IPS DF 6.9 (cell line): ENCODE results near the gene LIMA1.
"Not testable (repeated sequence)": the region's sequence is repeated elsewhere in the genome, so short reads cannot be mapped to it uniquely, and the experiment has no call there.

Experiments used
- DNase-seq: peaks from one replicate; pipeline ENCODE4 v3.0.0-alpha.2; 2013; ENCODE audit warnings: low read depth, low spot score
- H3K27ac ChIP-seq: one replicate; pipeline ENCODE4 v1.5.1; 2013; ENCODE audit warnings: low read length, control low read depth
- H3K27me3 ChIP-seq: 2 replicates; pipeline ENCODE4 v1.6.1; 2013; ENCODE audit warnings: mild to moderate bottlenecking, low read length; ENCODE audit not compliant: control insufficient read depth, insufficient read depth
- H3K36me3 ChIP-seq: 2 replicates; pipeline ENCODE4 v1.6.1; 2013; ENCODE audit warnings: low read length; ENCODE audit not compliant: control insufficient read depth, insufficient read depth
- H3K4me1 ChIP-seq: 2 replicates; pipeline ENCODE4 v1.6.1; 2013; ENCODE audit warnings: low read length; ENCODE audit not compliant: control insufficient read depth, insufficient read depth
- H3K4me3 ChIP-seq: 2 replicates; pipeline ENCODE4 v1.5.1; 2013; ENCODE audit warnings: mild to moderate bottlenecking, low read length
- H3K9me3 ChIP-seq: 2 replicates; pipeline ENCODE4 v1.6.1; 2013; ENCODE audit warnings: low read length, inconsistent platforms; ENCODE audit not compliant: control insufficient read depth, insufficient read depth
- WGBS: extraction: QIAGEN DNeasy Blood & Tissue Kit; methylation state at CpG from one replicate; pipeline ENCODE4 v1.1.7; 2013; ENCODE audit warnings: mixed read lengths, missing lambda C conversion rate; ENCODE audit not compliant: insufficient read length, insufficient coverage; 5-methylcytosine and 5-hydroxymethylcytosine counted together

Gene LIMA1

DNA sequence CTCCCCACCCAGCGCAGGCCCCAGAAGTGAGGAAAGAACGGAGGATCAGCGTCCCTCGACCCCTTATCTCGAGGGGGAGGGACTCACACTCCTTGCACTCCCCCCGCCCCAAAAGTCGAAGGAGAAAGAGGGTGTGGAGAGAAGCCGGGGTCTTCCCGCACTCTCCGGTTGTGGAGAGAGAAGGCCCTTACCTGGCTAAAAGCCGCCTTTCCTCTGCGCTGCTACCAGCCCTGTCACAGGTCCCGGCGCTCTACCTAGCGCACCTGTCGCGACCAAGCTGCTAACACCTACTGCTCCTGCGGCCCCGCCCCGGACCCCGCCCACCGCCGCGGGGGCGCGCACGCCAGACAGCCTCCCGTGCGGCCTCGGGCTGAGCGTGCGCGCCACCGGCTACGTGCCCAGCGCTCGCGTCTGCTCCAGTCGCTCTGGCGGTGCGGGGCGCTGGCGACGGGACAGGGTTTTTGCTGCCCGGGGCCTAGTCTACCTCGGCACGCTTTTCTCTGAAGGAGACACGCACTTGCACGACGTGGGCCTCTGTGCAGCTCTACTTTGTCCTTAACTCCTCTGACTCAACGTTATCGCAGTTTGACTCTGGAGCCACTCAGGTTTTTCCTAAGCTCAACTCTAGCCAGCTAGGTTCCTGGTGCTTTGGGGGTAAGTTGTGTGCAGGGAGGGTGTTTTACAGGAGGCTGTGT is at the start of gene LIMA1:
Gene LIMA1, minus strand, starts transcription at position 292 of the 695 bp plus-strand sequence. CDS start 34,769 bp downstream, outside the sequence.
- H3K9me3 ChIP-seq = no peaks in the 10 kb centered on the region
- no peak within 1 kb of the TSS for H3K27ac ChIP-seq

GRCh38 chr12:50331745-50332144 is 48.4 kb upstream of the LIMA1 start:
- Histone ChIP-seq H3K4me1 (no peaks in the 10 kb centered on the region), H3K9me3 (no peaks in the 10 kb centered on the region), H3K27ac (no peak overlapping the region), H3K4me3 (no peak overlapping the region), H3K27me3 (no peaks in the 10 kb centered on the region), H3K36me3 (no peaks in the 10 kb centered on the region)
- WGBS = no CpG with 5 or more reads among the region's 1 CpG
- DNase-seq = no peak

More for the DNA sequence above, at the start of gene LIMA1:
- no CpG with 5 or more reads among the region's 52 CpGs for WGBS
- Histone ChIP-seq H3K36me3 (no peaks in the 10 kb centered on the region), H3K4me3 (peak within 1 kb of the TSS; percentile 65; the same call in 1 of the 2 replicates), H3K27me3 (no peaks in the 10 kb centered on the region), H3K4me1 (no peaks in the 10 kb centered on the region; the same call in 1 of the 2 replicates)
- DNase-seq = peak; percentile 87

GRCh38 chr12:50328664-50329063 is 45.3 kb upstream of the LIMA1 start:
- H3K9me3 ChIP-seq, H3K4me1 ChIP-seq, H3K27ac ChIP-seq, H3K36me3 ChIP-seq, H3K27me3 ChIP-seq, H3K4me3 ChIP-seq, DNase-seq: not testable (repeated sequence)
- WGBS = no CpG with 5 or more reads among the region's 5 CpGs

DNA sequence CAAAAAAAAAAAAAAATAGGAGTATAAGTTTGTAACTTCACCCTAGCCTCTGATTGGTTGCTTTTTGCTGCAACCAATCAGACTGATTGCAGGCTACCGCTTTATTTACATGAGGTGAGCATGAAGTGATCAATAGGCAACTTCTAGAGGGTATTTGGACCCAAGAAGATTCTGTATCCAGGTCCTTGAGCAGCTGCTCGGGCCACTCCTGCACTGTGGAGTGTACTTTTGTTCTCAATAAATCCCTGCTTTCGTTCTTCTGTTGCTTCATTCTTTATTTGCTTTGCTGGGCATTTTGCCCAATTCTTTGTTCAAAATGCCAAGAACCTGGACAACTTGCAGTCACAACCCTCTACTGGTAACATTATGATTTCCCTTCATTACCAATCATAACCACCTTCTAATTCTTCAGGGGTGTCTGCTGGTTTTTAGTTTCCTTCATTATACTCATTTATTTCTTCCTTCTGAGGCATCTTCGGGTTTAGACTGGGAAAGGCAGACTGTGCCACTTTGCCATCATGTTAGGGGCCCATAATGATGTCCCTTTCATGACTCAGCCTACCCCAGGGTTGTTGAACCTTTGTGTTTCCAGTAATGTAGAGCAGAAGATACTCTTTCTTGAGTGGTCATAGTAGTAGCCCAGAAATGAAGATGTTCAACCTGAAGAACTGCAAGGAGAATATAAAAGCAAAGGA is 43.4 kb upstream of the LIMA1 start:
- H3K9me3 ChIP-seq = no peaks in the 10 kb centered on the region
- no peak for DNase-seq
- WGBS = no CpG with 5 or more reads among the region's 4 CpGs
- H3K27me3 ChIP-seq = no peaks in the 10 kb centered on the region
- H3K36me3 ChIP-seq = no peaks in the 10 kb centered on the region
- no peak overlapping the region for H3K4me3 ChIP-seq
- no peaks in the 10 kb centered on the region for H3K4me1 ChIP-seq
- no peak overlapping the region for H3K27ac ChIP-seq

GRCh38 chr12:50325890-50326391 is 42.6 kb upstream of the LIMA1 start:
- Histone ChIP-seq H3K4me1 (no peaks in the 10 kb centered on the region), H3K27me3 (no peaks in the 10 kb centered on the region), H3K4me3 (no peak overlapping the region), H3K9me3 (no peaks in the 10 kb centered on the region), H3K27ac (no peak overlapping the region), H3K36me3 (no peaks in the 10 kb centered on the region)
- no CpG with 5 or more reads among the region's 5 CpGs for WGBS
- DNase-seq = no peak

DNA sequence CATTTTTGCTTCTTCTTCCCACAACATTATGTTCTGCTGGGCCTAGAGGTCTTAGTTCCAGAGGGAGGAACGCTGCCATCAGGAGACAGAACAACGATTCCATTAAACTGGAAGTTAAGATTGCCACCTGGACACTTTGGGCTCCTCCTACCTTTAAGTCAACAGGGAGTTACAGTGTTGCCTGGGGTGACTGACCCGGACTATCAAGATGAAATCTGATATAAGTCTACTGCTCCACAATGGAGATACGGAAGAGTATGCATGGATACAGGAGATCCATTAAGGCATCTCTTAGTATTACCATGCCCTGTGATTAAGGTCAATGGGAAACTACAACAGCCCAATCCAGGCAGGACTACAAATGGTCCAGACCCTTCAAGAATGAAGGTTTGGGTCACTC is 41.5 kb upstream of the LIMA1 start:
- H3K4me1 ChIP-seq, H3K36me3 ChIP-seq, H3K27ac ChIP-seq, DNase-seq, H3K4me3 ChIP-seq, H3K9me3 ChIP-seq, H3K27me3 ChIP-seq: not testable (repeated sequence)
- no CpG with 5 or more reads among the region's 4 CpGs for WGBS

- H3K9me3 ChIP-seq, H3K4me3 ChIP-seq, DNase-seq, H3K36me3 ChIP-seq, H3K27ac ChIP-seq, H3K27me3 ChIP-seq, H3K4me1 ChIP-seq: not testable (repeated sequence)
- WGBS = no CpG with 5 or more reads among the region's 7 CpGs
Observed at GRCh38 chr12:50324077-50324476, 40.8 kb upstream of the LIMA1 start.

DNA sequence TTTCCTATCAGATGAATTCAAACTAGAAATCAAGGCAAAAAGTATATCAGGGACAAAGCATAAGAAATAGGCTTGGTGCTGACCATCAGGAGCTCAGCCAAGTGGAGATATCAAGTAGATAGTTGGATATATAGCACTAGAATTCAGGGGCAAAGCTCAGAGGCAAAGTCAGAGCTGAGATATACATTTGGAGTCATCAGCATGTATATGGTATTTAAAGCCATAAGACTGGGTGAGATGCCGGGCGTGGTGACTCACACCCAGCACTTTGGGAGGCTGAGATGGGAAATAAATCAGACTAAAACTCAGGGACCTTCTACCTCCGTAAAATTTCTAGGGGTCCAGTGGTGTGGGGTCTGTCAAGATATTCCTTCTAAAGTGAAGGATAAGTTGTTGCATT is 38.9 kb upstream of the LIMA1 start:
- Histone ChIP-seq H3K4me1 (no peaks in the 10 kb centered on the region), H3K27me3 (no peaks in the 10 kb centered on the region), H3K9me3 (no peaks in the 10 kb centered on the region), H3K4me3 (no peak overlapping the region), H3K27ac (no peak overlapping the region), H3K36me3 (no peaks in the 10 kb centered on the region)
- DNase-seq = no peak
- no CpG with 5 or more reads among the region's 3 CpGs for WGBS

DNA sequence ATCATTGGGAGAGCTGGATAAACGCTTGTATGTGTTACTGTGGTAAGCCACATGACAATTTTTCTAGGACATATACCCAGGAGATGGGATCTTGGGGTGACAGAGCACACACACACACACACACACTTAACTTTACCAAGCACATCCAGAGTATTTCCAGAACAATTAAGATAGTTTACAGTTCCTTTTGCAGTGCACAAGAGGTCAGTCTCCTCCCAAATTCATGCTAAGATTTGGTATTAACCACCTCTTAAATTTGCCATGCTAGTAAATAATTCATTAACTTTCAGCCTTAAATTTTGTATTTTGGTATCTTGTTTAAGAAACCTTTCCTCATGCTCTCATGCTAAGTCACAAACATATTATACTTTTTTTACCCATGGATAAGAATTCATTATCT is 33.9 kb upstream of the LIMA1 start:
- DNase-seq = no peak
- H3K4me1 ChIP-seq = no peaks in the 10 kb centered on the region
- no peaks in the 10 kb centered on the region for H3K27me3 ChIP-seq
- whole genome bisulfite sequencing = no CpG with 5 or more reads among the region's 1 CpG
- H3K4me3 ChIP-seq = no peak overlapping the region
- H3K36me3 ChIP-seq = no peaks in the 10 kb centered on the region
- H3K9me3 ChIP-seq = no peaks in the 10 kb centered on the region
- no peak overlapping the region for H3K27ac ChIP-seq

DNA sequence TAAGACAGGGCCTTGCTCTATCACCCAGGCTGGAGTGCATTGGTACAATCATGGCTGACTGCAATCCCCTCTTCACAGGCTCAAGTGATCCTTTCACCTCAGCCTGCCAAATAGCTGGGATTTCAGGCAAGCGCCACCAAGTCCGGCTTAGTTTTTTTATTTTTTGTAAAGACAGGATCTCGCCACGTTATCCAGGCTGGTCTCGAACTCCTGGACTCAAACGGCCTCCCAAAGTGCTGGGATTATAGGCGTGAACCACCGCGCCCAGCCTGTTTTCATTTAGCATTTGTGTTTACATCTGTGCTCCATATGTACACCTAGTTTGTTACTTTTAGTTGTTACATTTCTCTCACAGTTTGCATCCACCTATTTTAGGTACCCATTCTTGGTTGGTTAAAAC is 32.5 kb upstream of the LIMA1 start:
- no CpG with 5 or more reads among the region's 9 CpGs for WGBS
- H3K27me3 ChIP-seq = no peaks in the 10 kb centered on the region
- no peaks in the 10 kb centered on the region for H3K4me1 ChIP-seq
- no peak for DNase-seq
- no peak overlapping the region for H3K27ac ChIP-seq
- no peaks in the 10 kb centered on the region for H3K9me3 ChIP-seq
- H3K36me3 ChIP-seq = no peaks in the 10 kb centered on the region
- no peak overlapping the region for H3K4me3 ChIP-seq
